Raji (cell line): ENCODE measurements around the gene ZNF574.

ENCODE experiments used
- POLR2A ChIP-seq: IDR thresholded peaks from 2 replicates; pipeline ENCODE4 v1.6.1; 2011; ENCODE audit warnings: low read depth, low read length, control low read depth; ENCODE audit not compliant: insufficient read depth

ZNF574 gene

DNA sequence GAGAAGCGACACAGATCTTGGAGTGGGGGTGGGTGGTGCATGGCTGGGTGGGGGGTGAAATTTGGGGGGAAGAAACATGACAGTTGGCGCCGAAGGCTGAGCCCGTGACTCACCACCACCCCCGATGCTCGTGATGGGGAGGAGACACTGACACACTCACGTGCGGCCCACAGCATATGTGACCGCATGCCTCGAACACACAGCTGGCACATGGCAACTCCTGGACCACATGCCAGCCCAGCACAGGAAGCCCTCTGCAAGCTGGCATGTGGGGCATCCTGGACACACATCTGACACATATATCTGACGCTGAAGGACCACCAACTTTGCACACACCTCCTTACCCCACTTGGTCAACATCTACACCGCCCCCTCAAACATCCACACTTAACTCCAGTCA is 4.7 kb upstream of the ZNF574 start:
- no peak for TF ChIP-seq POLR2A

DNA sequence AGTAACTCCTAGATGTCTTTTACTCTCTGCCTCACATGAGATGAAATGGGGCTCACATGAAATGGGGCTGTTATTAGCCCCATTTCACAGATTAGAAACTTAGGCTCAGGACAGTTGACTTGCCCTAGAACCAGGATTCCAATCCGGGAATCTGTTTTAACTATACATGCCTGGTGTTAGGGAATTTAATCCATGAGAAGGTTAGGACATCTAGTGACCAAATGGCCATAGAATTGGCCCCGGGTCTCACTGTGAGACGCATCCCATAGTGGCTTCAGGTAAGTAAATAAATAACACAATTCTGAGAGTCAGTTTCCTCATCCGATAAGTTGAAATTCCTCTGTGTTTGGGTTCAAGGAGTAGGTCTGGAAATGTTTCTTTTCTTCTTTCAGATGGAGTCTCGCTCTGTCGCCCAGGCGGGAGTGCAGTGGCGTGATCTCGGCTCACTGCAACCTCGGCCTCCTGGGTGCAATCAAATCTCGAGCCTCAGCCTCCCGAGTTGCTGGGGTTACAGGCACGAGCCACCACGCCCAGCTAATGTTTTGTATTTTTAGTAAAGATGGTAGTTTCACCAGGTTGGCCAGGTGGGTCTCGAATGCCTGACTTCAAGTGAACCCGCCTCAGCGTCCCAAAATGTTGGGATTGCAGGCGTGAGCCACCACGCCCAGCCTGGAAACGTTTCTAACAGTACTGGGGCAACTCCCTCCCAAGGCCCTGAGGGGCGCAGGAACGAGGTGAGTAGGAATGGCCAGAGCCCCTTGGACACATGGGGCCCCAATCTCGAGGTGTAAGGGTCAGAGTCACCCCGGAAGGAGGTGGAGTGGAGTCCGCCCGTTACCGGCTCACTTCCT is 1.2 kb upstream of the ZNF574 start:
- TF ChIP-seq POLR2A = peak; percentile 36; the same call in 1 of the 2 replicates

DNA sequence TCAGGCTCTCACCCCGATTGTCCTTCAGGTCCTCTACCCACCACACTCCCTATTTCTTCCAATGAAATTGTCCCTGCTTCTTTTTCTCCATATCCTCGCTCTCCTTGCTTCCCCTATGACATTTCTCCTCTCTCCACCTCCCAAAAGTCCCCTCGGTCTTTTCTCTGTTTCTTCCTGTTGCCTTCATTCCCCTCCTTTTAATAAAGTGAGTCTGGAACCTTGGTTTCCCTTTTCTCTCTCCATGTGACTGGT is 676 bp upstream of the ZNF574 start:
- 0 out of 2 replicates have a peak, but pooled peaks have one; percentile 9 for TF ChIP-seq POLR2A

DNA sequence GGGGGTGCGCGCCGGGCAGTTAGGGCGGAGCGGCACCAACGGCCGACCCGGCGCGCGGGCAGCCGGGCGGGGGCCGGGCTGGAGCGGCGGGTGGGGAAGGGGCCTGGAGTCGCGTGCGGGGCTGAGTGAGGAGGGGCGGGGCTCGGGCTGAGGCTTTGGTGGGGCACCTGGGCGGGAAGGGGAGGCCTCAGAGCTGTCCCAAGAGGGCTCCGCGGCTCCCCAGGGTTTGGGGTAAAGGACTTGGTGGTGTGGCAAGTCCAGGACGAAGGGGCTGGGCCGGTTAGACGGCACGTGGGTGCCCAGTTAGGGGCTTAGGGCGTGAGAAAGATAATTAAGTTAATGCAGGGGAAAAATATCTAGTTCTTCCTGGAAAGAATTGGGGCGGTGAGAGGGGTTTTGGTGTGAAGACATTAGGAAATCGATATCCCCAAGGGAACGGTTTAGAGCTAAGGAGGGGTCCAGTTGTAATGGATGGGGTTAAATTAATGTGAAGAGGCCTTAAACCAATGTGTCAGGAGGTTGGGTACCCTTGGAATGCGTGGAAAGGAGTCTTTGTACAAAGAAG is 496 bp downstream of the ZNF574 start:
- no peak for TF ChIP-seq POLR2A

DNA sequence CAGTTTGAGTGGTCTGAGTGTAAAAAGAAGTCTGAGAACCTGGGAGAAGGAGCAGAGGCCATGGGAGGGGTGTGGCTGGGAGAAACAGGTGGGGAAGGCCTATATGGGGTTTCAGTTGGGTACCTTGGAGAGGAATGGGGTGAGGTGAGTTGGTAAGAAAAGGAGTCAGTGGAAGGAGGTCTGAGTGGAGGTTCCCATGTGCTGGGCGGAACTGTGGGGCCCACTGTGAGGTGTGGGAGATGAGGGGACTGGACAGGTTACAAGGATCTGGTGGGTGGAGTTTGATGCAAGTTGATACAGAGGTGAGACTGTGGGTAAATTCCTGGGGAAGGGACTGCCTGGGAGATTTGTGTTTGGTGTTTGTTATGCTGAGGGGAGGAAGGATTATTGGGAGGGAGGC is 2.1 kb downstream of the ZNF574 start:
- no peak for TF ChIP-seq POLR2A

DNA sequence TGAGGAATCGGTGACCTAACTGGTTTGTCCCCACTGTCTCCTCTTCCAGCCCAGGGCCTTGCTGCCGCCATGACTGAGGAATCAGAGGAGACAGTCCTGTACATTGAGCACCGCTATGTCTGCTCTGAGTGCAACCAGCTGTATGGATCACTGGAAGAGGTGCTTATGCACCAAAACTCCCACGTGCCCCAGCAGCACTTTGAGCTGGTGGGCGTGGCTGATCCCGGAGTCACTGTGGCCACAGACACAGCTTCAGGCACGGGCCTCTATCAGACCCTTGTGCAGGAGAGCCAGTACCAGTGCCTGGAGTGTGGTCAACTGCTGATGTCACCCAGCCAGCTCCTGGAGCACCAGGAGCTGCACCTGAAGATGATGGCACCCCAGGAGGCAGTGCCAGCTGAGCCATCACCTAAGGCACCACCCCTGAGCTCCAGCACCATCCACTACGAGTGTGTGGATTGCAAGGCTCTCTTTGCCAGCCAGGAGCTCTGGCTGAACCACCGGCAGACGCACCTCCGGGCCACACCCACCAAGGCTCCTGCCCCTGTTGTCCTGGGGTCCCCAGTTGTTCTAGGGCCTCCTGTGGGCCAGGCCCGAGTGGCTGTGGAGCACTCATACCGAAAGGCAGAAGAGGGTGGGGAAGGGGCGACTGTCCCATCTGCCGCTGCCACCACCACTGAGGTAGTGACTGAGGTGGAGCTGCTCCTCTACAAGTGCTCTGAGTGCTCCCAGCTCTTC is 2.7 kb downstream of the ZNF574 start:
- TF ChIP-seq POLR2A = no peak

DNA sequence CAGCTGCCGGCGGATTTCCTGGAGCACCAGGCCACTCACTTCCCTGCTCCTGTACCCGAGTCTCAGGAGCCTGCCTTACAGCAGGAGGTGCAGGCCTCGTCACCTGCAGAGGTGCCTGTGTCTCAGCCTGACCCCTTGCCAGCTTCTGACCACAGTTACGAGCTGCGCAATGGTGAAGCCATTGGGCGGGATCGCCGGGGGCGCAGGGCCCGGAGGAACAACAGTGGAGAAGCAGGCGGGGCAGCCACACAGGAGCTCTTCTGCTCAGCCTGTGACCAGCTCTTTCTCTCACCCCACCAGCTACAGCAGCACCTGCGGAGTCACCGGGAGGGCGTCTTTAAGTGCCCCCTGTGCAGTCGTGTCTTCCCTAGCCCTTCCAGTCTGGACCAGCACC is 3.3 kb downstream of the ZNF574 start:
- no peak for TF ChIP-seq POLR2A

DNA sequence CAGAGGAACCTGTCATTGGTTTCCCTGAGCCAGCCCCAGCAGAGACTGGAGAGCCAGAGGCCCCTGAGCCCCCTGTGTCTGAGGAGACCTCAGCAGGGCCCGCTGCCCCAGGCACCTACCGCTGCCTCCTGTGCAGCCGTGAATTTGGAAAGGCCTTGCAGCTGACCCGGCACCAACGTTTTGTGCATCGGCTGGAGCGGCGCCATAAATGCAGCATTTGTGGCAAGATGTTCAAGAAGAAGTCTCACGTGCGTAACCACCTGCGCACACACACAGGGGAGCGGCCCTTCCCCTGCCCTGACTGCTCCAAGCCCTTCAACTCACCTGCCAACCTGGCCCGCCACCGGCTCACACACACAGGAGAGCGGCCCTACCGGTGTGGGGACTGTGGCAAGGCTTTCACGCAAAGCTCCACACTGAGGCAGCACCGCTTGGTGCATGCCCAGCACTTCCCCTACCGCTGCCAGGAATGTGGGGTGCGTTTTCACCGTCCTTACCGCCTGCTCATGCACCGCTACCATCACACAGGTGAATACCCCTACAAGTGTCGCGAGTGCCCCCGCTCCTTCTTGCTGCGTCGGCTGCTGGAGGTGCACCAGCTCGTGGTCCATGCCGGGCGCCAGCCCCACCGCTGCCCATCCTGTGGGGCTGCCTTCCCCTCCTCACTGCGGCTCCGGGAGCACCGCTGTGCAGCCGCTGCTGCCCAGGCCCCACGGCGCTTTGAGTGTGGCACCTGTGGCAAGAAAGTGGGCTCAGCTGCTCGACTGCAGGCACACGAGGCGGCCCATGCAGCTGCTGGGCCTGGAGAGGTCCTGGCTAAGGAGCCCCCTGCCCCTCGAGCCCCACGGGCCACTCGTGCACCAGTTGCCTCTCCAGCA is 4.2 kb downstream of the ZNF574 start:
- TF ChIP-seq POLR2A = no peak

DNA sequence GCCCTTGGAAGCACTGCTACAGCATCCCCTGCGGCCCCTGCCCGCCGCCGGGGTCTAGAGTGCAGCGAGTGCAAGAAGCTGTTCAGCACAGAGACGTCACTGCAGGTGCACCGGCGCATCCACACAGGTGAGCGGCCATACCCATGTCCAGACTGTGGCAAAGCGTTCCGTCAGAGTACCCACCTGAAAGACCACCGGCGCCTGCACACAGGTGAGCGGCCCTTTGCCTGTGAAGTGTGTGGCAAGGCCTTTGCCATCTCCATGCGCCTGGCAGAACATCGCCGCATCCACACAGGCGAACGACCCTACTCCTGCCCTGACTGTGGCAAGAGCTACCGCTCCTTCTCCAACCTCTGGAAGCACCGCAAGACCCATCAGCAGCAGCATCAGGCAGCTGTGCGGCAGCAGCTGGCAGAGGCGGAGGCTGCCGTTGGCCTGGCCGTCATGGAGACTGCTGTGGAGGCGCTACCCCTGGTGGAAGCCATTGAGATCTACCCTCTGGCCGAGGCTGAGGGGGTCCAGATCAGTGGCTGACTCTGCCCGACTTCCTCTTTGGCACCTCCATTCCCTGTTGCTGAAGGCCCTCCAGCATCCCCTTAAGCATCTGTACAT is 4.9 kb downstream of the ZNF574 start:
- TF ChIP-seq POLR2A = no peak

DNA sequence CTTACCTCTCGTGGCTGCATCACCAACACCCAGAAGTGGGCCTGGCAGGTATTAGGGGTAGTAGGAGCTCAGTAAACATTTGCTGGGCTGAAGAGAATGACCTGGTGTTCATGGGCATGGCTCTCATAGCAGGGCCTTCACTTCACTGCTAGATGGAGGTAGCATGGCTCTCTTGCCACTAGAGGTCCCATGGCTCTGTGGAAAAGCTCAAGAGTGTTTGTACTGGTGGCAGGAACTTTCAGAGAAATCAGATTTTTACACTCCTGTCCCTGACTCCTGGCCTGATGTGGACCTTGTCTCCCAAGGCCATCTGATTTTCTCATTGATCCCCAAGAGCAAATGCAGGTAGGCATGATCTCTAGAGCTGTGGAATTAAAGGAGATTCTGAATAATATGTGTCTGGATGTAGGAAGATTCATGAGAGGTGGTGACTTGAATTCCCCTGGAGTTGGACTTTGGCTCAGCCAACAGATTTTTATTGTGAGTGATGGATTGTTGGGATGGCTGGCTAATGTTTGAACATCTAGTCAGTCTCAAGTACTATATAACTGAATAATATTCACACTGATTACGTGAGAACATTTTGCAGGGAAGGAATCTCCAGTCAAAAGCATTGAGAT is 5.7 kb downstream of the ZNF574 start:
- no peak for TF ChIP-seq POLR2A

DNA sequence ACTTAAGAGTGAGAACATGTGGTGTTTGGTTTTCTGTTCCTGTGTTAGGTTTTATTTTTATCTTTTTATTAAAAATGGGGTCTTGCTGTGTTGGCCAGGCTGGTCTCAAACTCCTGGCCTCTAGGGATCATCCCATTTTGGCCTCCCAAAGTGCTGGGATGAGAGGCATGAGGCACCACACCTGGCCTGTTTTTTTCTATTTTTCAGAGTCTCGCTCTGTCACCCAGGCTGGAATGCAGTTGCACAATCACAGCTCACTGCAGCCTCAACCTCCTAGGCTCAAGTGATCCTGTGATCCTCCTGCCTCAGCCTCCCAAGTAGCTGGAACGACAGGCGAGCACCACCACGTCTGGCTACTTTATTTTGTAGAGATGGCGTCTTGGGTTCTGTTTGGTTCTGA is 7.6 kb downstream of the ZNF574 start:
- no peak for TF ChIP-seq POLR2A

DNA sequence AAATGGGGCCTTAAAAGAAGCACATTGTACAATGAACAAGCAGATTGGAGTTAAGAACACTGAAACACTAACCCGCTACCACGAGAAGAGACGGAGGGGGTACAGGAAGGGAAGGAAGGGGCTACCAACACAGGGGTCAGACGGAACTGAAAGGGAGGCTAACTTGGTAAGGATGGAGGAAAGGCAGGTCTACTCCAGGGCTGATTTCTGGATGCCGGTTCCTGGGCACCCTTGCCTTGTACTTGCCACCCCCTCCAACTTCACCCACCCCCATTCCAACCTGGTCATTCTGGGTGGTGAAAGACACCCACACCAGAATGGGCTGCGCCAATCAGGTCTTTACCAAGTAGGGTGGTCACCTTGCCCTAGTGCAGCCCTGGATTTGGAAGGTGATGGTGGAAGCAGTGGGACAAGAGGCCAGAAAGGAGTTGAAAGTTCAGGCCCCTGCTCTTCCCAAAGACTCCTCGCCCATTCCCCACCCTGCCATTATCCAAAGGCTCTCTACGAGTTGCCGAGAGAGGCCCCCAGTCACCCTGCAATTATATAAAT is 10.3 kb downstream of the ZNF574 start:
- TF ChIP-seq POLR2A = peak; percentile 50

DNA sequence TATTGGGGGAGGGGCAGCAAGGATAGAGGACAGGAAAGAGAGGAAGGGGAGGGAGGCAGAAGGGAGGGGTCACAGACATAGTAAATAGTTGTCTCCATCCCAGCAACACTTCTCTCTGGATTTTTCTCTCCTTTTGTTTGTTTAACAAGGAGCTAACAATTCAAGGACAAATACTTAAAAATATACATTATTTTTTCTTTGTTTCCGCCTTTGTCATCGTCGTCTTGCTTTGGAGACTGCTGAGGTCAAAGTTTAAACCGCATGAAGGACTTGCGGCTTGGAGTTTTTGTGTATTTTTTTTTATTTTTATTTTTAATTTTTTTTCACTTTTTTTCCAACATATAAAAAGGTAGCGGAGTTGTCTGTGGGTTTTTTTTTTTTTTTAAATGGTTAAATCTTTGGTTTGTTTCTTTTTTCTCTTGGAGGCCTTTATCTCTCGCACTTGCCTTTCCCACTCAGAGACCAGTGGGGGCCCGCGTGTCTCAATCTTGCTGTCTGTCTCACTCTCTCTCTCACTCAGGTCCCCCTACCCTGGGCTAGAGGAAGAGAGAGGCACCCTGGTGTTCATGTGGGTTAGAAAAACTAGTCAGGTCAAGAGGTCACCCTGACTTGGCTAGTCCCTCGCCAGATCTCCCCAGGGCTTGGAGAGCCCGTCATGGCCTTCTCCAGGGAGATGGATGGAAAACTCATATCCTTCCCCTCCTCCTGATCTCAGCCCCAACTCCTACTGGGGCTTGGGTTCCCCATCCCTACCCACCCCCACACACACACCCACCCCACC is 11.0 kb downstream of the ZNF574 start:
- no peak for TF ChIP-seq POLR2A
